Stimulated activated CD8-positive, alpha-beta memory T cell treated with anti-CD3 and anti-CD28 coated beads, Interleukin-12 subunit alpha, Interleukin-12 subunit beta, amount 100 ng/mL, for 4 hours (primary cell): ENCODE measurements around the gene ENKD1.

Source experiments
- DNase-seq: peaks from one replicate; pipeline ENCODE4 v3.0.0-alpha.2; 2020; ENCODE audit warnings: low read depth

The ENKD1 gene

GRCh38 chr16:67679935-67680897 is 13.7 kb upstream of the ENKD1 start:
- DNase-seq, result no peak

DNA sequence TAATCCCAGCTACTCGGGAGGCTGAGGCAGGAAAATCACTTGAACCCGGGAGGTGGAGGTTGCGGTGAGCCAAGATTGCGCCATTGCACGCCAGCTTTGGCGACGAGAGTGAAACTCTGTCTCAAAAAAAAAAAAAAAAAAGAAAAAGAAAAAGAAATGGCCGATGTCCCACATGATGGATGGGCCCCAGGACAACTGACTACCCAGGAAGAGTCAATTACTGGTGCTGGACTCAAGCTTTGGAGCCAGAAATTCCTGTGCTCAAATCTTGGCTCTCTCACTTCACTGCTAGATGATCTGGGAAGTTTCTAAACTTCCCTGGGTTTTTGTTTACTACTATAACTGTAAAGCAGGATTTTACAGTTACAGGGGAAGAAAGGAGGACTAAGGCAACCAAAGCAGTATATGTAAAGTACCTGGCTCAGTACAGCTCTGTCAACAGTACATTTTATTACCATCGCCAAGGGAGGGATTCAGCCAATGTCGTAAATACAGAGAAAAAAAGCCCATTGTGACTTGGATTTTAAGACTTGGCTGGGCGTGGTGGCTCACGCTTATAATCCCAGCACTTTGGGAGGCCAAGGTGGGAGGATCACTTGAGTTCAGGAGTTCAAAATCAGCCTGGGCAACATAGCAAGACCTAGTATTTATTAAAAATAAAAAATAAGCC is 11.9 kb upstream of the ENKD1 start:
- no peak for DNase-seq

DNA sequence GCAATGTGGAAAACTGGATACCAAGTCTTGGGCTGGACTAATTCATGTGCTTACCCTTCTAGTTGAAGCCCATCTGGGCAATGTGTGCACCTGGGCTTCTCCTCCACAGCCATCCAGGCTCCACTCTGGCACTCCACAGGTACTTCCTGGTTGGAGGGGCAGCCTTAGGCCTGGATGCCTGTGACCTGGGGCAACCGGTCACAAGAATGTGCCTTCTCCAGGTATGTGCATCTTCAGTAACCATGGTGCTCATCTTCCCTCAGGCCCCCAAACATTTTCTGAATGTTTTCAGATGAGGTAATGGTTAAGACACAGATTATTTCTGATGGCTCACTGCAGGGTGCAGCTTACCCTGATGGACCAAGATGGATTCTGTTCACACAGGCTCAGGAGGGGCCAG is 11.2 kb upstream of the ENKD1 start:
- no peak for DNase-seq

- no peak for DNase-seq
Measured at GRCh38 chr16:67676939-67677338, 10.4 kb upstream of the ENKD1 start.

- DNase-seq, result no peak
Measured at GRCh38 chr16:67676516-67676915, 10.0 kb upstream of the ENKD1 start.

GRCh38 chr16:67675999-67676398 is 9.4 kb upstream of the ENKD1 start:
- DNase-seq, result no peak

GRCh38 chr16:67675579-67675935 is 9.0 kb upstream of the ENKD1 start:
- no peak for DNase-seq

DNA sequence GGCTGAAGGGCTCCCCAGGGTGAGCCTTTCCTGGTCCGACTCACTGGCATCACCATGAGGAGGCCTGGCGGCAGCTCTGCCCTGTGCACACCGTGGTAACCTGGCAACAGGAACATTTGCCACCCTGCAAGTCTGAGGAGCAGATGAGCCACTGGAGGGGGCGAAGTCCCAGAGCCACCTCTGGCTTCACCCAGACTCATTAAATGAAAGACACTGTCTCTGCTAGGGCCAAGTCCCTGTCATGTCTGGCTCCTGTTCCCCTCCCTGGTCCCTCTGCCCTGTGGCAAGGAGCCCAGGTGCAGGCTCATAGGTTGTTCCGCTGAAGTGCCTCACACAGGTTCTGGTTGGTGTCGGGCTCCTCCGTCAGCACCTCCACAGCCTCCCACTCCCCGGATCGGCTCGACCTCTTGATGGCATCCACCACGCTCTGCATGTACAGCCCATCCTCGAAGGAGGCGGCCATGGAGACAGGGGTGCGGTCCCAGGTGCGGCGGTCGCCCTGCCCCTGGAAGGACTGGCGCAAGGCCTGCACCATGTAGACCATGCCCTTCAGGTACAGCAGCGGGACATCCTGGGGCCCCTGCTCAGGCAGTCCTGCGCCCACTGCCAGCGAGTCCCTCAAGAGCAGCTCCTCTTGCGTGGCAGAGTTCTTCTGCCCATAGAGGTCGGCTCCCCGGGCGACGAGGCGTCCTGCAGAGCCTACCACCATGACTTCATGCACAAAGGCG is 8.5 kb upstream of the ENKD1 start:
- DNase-seq, result no peak

DNA sequence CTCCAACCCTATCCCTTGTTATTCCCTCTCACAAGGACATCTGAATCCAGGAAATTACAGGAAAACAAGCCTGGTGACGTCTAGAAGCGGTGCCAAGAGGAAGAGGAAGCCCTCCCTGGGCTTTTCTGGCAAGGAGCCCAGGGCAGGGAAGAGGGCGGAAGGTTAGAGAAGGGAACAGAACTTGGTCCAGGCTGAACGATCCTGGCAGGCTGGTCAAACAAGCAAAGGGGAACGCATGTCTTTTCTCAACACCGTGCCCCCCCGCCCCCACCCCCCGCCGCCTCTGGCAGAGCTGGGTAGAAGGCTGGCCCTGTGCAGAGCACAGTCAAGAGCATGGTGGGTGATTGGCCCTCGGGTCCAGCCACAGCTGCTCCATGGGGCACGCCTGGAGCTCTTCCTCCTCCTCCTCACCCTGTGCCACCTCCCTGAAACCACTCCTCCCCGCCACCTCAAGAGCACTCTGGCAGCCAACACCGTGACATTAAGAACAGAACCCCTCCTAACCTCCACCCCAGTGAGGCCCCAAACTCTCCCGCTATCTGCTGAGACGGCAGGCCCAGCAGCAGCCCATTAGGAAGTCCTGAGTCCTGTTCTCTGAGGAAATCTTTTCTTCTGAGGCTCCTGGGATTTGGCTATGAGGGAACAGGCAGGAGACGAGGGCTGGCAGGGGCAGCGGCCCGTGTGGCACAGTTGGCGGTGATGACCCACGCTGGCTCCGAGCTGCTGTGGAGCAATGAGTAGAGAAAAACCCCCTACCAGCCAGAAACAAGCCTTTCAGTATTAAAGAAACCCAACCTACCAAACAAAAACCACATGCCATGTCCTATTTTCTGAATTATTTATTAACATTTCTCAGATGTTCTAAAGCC is 7.4 kb upstream of the ENKD1 start:
- DNase-seq, result no peak

- no peak for DNase-seq
Measured at GRCh38 chr16:67672739-67673662, 6.5 kb upstream of the ENKD1 start.

DNA sequence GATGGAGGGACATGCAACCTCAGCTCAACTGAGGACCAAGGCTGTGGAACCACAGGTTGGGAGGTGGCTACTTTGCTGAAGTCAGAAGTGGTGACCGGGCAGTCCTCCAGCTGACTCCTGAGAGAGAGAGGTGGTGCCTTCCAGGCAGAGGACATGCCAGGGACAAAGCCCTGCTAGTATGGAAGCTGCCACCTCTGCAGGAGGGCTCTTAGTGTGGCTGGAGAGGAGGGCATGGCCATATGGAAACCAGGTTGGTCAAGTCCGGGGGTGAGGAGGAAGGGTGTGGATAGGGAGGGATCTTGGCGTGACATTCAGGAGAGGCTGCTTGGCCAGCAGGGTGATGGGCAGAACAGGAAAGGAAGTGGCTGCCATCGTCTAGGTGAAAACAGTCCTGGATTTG is 5.8 kb upstream of the ENKD1 start:
- DNase-seq, result no peak

DNA sequence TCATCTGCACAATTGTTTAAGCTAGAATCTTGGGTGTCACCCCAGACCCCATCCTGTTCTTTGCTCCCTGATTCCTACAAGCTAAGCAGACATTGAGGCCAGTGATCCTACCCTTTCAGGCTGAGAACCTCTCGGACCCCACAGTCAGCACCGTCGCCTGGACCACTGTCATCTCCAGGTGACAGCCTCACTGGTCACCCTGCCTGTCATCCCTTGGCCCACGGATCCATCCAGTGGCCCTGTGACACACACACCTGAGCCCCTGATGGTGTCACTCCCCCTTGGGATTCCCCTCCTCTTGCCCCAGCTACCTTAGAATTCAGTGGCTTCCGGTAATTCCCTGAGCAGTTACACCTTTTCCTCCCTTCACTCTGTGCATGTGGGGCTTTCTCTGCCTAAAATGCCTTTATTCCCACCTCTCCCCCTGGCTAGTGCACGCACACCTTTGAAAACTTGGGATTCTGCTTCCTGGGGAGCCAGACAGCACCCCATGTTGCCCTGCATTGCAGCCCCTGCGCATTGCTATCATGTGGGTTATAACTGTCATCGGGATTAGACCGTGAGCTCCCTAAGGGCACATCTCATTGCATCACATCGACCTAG is 3.0 kb upstream of the ENKD1 start:
- DNase-seq, result no peak

DNA sequence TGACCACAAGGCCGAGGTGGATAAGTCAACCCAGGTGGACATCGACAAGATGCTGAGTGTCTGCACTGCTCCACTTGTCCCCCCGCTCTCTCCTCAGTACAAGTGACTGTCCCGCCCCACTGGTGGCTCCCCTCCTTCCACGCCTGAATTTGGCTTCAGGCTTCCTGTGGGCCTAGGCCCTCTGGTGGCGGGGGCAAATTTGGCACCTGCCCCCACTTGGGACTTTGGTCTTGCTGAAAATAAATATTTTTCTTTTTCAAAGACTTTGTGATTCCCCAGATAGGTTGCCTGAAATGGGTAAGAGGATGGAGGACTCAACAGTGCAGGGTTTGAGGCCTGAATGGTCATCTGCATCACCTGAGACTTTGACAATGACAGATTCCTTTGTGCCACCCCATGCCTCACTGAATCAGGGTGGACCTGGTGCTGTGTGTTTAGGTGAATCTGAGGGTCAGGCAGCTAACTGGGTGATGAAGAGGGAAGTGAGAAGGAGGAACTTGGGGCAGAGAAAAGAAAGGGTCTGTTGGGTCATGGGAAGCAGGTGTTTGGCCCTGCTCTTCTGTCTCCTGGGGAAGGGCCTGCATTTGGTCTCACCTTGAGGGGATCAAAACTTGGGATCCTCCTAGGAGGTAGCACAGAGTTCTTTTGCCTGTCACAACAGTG is 2.1 kb upstream of the ENKD1 start:
- no peak for DNase-seq

- peak; percentile 60 for DNase-seq
Measured at GRCh38 chr16:67667817-67668494, 1.4 kb upstream of the ENKD1 start.

- no peak for DNase-seq
Measured at GRCh38 chr16:67667453-67667816, 885 bp upstream of the ENKD1 start.

DNA sequence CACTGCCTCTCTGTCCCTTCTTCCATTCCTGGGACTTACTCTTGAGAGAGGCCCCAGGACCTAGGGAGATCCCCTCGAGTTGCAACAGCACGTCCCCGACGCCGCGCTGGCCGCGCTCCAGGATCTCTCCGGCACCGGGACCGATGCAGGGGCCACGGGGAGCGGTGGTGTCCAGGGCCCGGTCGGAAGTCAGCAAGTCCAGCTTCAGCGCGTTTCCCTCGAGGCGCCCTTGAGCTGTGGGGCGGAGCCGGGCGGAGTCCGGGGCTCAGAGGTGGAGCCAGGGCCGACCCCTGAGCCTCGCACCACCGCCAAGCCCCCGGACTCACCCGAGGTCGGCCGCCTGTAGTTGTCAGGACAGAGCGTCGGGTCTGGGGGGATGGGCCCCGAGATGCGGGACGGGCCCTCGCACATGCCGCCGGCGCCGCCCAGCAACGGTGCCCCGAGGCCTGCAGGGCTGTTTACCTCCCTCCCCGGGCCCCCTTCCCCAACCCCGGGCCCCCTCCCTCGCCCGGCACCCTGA is 458 bp downstream of the ENKD1 start:
- DNase-seq, result no peak

GRCh38 chr16:67665598-67665997 is 952 bp downstream of the ENKD1 start:
- no peak for DNase-seq

DNA sequence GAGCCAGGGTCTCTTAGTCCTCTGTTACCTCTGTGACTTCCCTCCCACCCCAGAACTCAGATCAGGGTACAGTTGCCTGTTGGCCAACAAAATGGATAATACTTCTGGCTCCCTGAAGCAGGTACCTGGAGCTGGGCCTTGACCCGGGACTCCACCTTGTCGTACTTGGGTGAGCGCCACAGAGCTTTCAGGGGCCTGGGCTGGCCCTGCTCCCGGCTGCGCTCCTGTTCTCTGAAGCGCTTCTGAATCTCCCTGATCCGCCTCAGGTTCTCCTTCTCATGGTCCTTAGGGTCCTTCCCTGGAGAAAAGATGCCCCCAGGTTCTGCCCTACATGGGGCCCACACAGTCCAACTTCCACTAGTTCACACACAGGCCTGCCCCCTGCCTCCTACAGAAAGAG is 1.7 kb downstream of the ENKD1 start:
- no peak for DNase-seq

GRCh38 chr16:67664258-67664657 is 2.3 kb downstream of the ENKD1 start:
- no peak for DNase-seq
